Left hindlimb (tissue), 1 donor: ENCODE measurements around the gene ITGB8.
"Not testable (repeated sequence)": the region's sequence is repeated elsewhere in the genome, so short reads cannot be mapped to it uniquely, and the experiment has no call there.

Experiments used
- DNase-seq: peaks from one replicate; pipeline ENCODE4 v3.0.0-alpha.2; 2018

ITGB8 gene

GRCh38 chr7:20330239-20330927 is at the start of gene ITGB8:
Gene ITGB8, plus strand, starts transcription at chr7:20330900. Its CDS starts 907 bp downstream, at chr7:20331807.
- peak; percentile 92 for DNase-seq

GRCh38 chr7:20282959-20283358 is 47.7 kb upstream of the ITGB8 start:
- DNase-seq = no peak

GRCh38 chr7:20283385-20283784 is 47.3 kb upstream of the ITGB8 start:
- no peak for DNase-seq

GRCh38 chr7:20284003-20284770 is 46.5 kb upstream of the ITGB8 start:
- no peak for DNase-seq

GRCh38 chr7:20284771-20285143 is 45.9 kb upstream of the ITGB8 start:
- DNase-seq = no peak

- no peak for DNase-seq
These were observed 43.4 kb upstream of the ITGB8 start for GRCh38 chr7:20287317-20287716.

- no peak for DNase-seq
These were observed 42.7 kb upstream of the ITGB8 start for GRCh38 chr7:20288036-20288435.

- no peak for DNase-seq
These were observed 40.1 kb upstream of the ITGB8 start for GRCh38 chr7:20290505-20291111.

- DNase-seq = no peak
These were observed 37.4 kb upstream of the ITGB8 start for GRCh38 chr7:20293336-20293735.

- no peak for DNase-seq
These were observed 34.3 kb upstream of the ITGB8 start for GRCh38 chr7:20296444-20296843.

- no peak for DNase-seq
These were observed 33.8 kb upstream of the ITGB8 start for GRCh38 chr7:20296901-20297300.

GRCh38 chr7:20298486-20298901 is 32.2 kb upstream of the ITGB8 start:
- no peak for DNase-seq

GRCh38 chr7:20299145-20299544 is 31.6 kb upstream of the ITGB8 start:
- no peak for DNase-seq

GRCh38 chr7:20299647-20300312 is 30.9 kb upstream of the ITGB8 start:
- DNase-seq = no peak

GRCh38 chr7:20301311-20301939 is 29.3 kb upstream of the ITGB8 start:
- DNase-seq = no peak

GRCh38 chr7:20302300-20302699 is 28.4 kb upstream of the ITGB8 start:
- not testable (repeated sequence) for DNase-seq

GRCh38 chr7:20302891-20303290 is 27.8 kb upstream of the ITGB8 start:
- DNase-seq = no peak

GRCh38 chr7:20304366-20304765 is 26.3 kb upstream of the ITGB8 start:
- no peak for DNase-seq

- DNase-seq = no peak
These were observed 25.0 kb upstream of the ITGB8 start for GRCh38 chr7:20305726-20306125.

GRCh38 chr7:20306180-20306946 is 24.3 kb upstream of the ITGB8 start:
- DNase-seq = no peak

- DNase-seq = no peak
These were observed 23.6 kb upstream of the ITGB8 start for GRCh38 chr7:20307119-20307518.

GRCh38 chr7:20307901-20308300 is 22.8 kb upstream of the ITGB8 start:
- no peak for DNase-seq
